Activated T-helper 2 cell treated with anti-CD3 and anti-CD28 coated beads, Interferon-gamma antibody, Interleukin-2, Interleukin-4, amounts not matched to agents 10 μg/mL and 5 μg/mL and 100 μg/mL, durations not matched to agents 14 hours and 24 hours and 36 hours (primary cell): ENCODE results near the gene ZNF37A. TPM values are rescaled to one million over a fixed set of nuclear protein-coding genes. Genes with fewer than 3 reads are reported as not detected.
"Not testable (repeated sequence)": the region's sequence is repeated elsewhere in the genome, so short reads cannot be mapped to it uniquely, and the experiment has no call there.

Source experiments
- DNase-seq: peaks from one replicate; pipeline ENCODE4 v3.0.0; 2021; ENCODE audit warnings: low spot score
- H3K27ac Mint-ChIP-seq: one replicate; pipeline ENCODE4 v1.8.0; 2021; ENCODE audit warnings: mixed read lengths
- H3K27me3 Mint-ChIP-seq: one replicate; pipeline ENCODE4 v1.8.0; 2021; ENCODE audit warnings: low read depth, mixed read lengths
- H3K36me3 Mint-ChIP-seq: one replicate; pipeline ENCODE4 v1.8.0; 2021; ENCODE audit warnings: low read depth, mixed read lengths
- H3K4me1 Mint-ChIP-seq: one replicate; pipeline ENCODE4 v1.8.0; 2021; ENCODE audit warnings: low read depth, mixed read lengths
- H3K4me3 Mint-ChIP-seq: one replicate; pipeline ENCODE4 v1.8.0; 2021; ENCODE audit warnings: low read depth, mild to moderate bottlenecking, moderate library complexity, mixed read lengths
- H3K9me3 Mint-ChIP-seq: one replicate; pipeline ENCODE4 v1.8.0; 2021; ENCODE audit warnings: mixed read lengths
- intact Hi-C: fragments of 100-400 bp; cut with micrococcal nuclease; formaldehyde crosslinking; loops from one replicate; pipeline ENCODE4 v1.15.1; 2023
- total RNA-seq: library from RNA; stranded (reverse); gene quantifications from 2 replicates; pipeline ENCODE4 v1.2.3, GENCODE V29; 2022

ZNF37A gene
- total RNA-seq, 1 donor from 2014 or later: 31.9 TPM

DNA sequence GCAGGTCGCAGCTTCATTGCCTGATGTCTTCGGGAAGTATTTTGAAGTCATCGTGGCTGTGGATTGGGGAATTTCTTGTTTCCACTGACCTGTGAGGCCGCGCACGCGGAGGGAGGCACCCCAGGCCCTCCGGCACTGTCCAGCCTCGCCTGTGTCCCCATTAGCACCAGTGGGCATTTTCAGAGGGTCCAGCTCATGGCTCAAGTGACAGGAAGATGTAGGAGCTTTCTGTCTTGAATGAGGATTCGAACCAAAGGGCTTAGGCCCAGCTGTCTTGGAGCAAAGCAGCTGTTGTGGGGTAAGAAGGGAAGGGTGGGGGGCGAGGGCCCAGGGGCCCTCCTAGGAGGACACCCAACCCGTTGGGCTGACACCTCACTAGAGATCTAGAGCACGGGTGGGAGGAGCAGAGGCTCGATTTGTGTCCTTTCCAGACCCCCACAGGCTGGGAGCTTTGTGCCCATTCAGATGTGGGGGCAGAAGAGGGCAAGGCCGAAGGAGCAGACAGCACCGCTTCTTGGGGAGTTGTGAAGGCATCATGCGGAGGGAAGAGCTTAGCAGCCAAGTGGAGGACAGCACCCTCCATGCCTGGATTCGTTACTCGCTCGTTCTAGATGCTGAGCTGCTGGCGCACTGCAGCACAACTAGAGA, 914 bp downstream of the ZNF37A start:
- H3K4me3 Mint-ChIP-seq: peak overlapping the region; percentile 91
- peaks cover 57% of the 10 kb centered on the region for H3K36me3 Mint-ChIP-seq
- no peak for DNase-seq
- no peaks in the 10 kb centered on the region for H3K27me3 Mint-ChIP-seq
- peaks cover 22% of the 10 kb centered on the region for H3K4me1 Mint-ChIP-seq
- intact Hi-C loops: loop anchor here (1.0 to 2.0 kb wide), 5 partner anchors 48 to 238 kb away; partner anchors contain the start of genes ZNF248, ZNF25 and ZNF33A
- H3K9me3 Mint-ChIP-seq: peaks cover 40% of the 10 kb centered on the region
- peak overlapping the region; percentile 93 for H3K27ac Mint-ChIP-seq

DNA sequence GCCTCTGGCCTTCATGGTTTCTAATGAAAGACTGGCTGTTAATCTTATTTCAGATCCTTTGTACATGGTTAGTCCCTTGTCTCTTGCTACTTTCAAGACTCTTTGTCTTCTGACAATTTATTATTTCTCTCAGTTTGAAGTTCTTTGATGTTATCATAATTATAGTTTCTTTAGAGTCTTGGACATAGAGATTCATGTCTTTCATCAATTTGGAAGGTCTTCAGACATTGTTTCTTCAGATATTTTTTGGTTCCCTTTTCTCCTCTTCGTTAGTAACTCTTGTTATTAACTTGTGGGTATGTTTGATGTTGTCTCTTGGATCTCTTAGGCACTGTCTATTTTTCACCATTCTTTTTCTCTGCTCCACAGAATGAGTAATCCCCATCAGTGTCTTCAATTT, 8.7 kb downstream of the ZNF37A start:
- Mint-ChIP-seq H3K9me3 (peaks cover 96% of the 10 kb centered on the region), H3K27ac (no peak overlapping the region)
- intact Hi-C loops: no loop called here

DNA sequence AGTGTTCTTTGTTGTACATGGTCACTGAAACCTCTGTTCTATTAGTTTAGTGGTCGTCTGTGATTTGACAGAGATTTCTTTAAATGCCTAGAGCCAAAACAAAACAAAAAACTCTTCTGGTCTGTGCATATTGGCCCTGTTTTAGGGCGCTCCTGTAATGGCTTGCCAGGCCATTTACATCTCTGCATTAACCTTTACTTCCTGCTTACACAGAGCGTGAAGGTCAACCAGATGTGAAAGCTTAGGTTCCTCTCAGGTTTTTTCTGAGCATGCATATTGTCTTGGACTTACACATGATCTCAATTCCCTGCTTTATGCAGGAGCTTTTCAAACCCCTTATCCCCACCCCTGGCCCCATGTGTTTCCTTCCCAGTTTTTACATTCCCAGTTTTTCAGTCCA, 9.6 kb downstream of the ZNF37A start:
- H3K9me3 Mint-ChIP-seq: peaks cover 96% of the 10 kb centered on the region

More for the DNA sequence above, 8.7 kb downstream of the ZNF37A start:
- H3K36me3 Mint-ChIP-seq: peaks cover 100% of the 10 kb centered on the region
- no peak for DNase-seq
- no peak overlapping the region for H3K4me3 Mint-ChIP-seq
- H3K27me3 Mint-ChIP-seq: no peaks in the 10 kb centered on the region
- peaks cover 3% of the 10 kb centered on the region for H3K4me1 Mint-ChIP-seq

DNA sequence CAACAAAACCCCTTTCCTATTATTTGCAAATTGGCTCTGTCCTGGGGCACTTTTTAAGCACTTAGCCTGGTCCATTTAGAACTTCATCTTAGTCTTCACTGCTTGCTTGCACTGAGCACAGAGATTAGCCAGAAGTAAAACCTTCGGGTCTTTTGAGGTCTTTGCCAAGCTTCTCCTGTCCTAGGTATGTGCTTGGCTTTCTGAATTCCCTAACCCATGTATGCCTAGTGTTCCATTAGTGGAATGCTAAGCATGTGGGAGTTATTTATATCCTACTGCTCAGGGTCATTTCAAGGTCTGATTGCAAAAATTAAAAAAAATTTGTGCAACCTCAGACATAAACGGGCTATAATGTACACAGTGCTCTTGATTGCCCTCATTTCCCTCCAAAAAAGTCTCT, 18.0 kb downstream of the ZNF37A start:
- Mint-ChIP-seq H3K36me3 (peaks cover 70% of the 10 kb centered on the region), H3K4me1 (no peaks in the 10 kb centered on the region), H3K27ac (no peak overlapping the region), H3K4me3 (no peak overlapping the region), H3K9me3 (peaks cover 85% of the 10 kb centered on the region), H3K27me3 (no peaks in the 10 kb centered on the region)
- intact Hi-C loops: no loop called here
- DNase-seq: no peak

More for the DNA sequence above, 9.6 kb downstream of the ZNF37A start:
- Mint-ChIP-seq H3K4me1 (peaks cover 3% of the 10 kb centered on the region), H3K4me3 (no peak overlapping the region), H3K27me3 (no peaks in the 10 kb centered on the region), H3K36me3 (peaks cover 96% of the 10 kb centered on the region), H3K27ac (no peak overlapping the region)
- no peak for DNase-seq
- intact Hi-C loops: no loop called here

DNA sequence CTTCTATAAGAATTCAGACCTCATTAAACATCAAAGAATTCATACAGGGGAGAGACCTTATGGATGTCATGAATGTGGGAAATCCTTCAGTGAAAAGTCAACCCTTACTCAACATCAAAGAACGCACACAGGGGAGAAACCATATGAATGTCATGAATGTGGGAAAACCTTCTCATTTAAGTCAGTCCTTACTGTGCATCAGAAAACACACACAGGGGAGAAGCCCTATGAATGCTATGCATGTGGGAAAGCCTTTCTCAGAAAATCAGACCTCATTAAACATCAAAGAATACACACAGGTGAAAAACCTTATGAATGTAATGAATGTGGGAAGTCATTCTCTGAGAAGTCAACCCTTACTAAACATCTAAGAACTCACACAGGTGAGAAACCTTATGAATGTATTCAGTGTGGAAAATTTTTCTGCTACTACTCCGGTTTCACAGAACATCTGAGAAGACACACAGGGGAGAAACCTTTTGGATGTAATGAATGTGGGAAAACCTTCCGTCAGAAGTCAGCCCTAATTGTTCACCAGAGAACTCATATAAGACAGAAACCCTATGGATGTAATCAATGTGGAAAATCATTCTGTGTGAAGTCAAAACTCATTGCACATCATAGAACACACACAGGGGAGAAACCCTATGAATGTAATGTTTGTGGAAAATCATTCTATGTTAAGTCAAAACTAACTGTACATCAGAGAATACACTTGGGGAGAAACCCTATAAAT, 24.1 kb downstream of the ZNF37A start:
- H3K4me1 Mint-ChIP-seq: no peaks in the 10 kb centered on the region
- DNase-seq: no peak
- no peaks in the 10 kb centered on the region for H3K27me3 Mint-ChIP-seq
- no peak overlapping the region for H3K27ac Mint-ChIP-seq
- H3K9me3 Mint-ChIP-seq: peaks cover 86% of the 10 kb centered on the region
- H3K36me3 Mint-ChIP-seq: peaks cover 76% of the 10 kb centered on the region
- intact Hi-C loops: no loop called here
- H3K4me3 Mint-ChIP-seq: no peak overlapping the region

DNA sequence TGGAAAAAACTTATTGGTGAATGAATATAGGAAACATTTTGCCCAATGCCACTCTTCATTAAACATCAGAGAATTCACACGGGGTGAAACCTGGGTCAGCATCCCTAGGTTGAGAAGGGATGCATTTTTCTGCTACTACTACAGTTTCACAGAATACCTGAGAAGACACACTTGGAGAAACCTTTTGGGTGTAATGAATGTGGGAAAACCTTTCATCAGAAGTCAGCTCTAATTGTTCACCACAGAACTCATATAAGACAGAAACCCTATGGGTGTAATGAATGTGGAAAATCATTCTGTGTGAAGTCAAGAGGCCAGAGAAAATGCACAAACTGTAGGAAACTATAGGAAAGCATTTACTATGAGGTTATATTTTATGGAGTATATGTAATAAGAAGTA, 24.9 kb downstream of the ZNF37A start:
- intact Hi-C loops: no loop called here
- no peaks in the 10 kb centered on the region for H3K27me3 Mint-ChIP-seq
- H3K36me3 Mint-ChIP-seq: peaks cover 76% of the 10 kb centered on the region
- H3K4me3 Mint-ChIP-seq: no peak overlapping the region
- peaks cover 88% of the 10 kb centered on the region for H3K9me3 Mint-ChIP-seq
- H3K27ac Mint-ChIP-seq: no peak overlapping the region
- H3K4me1 Mint-ChIP-seq: no peaks in the 10 kb centered on the region
- DNase-seq: no peak

DNA sequence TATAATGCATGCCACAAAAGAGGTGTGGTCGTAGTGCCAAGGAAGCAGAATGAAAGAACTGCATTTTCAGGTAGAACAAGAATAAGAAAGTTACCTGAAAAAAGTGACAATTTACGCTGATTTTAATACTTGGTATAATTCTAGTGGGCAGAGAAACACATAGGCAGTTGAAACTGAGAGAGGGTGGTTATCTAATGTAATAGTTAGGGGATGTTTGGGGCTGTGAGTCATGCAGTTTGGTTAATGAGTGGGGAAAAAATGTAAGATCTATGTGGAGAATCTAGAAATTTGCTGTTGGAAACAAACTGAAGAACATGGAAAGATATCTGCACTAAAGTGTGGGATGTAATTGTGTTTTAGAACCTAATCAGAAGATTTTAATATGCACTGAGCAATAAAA, 33.7 kb downstream of the ZNF37A start:
- Mint-ChIP-seq H3K27me3 (no peaks in the 10 kb centered on the region), H3K9me3 (peaks cover 92% of the 10 kb centered on the region), H3K36me3 (peaks cover 10% of the 10 kb centered on the region), H3K4me1 (no peaks in the 10 kb centered on the region), H3K27ac (no peak overlapping the region), H3K4me3 (no peak overlapping the region)
- intact Hi-C loops: no loop called here
- no peak for DNase-seq

DNA sequence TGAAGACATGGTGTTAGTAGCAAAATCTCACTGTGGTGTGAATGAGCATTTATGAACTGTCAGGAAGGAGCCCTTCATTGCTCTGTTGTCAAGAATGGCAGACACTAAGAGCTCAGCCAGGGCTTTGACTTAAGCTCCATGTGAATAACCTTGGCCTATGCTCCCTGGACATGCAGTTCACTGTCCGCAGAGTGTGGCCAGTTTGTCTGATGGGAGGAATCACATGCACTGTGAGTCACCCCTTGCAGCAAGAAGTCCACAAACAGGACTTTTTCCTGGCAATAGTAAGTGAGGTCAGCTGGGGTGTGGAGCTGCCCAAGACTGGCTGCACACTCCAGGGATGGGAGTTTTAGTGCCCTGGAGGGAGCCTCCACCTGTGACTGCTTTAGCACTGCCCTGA, 49.5 kb downstream of the ZNF37A start:
- intact Hi-C loops: no loop called here
- H3K4me1 Mint-ChIP-seq: no peaks in the 10 kb centered on the region
- no peak overlapping the region for H3K27ac Mint-ChIP-seq
- peaks cover 43% of the 10 kb centered on the region for H3K9me3 Mint-ChIP-seq
- H3K4me3 Mint-ChIP-seq: no peak overlapping the region
- H3K27me3 Mint-ChIP-seq: no peaks in the 10 kb centered on the region
- no peaks in the 10 kb centered on the region for H3K36me3 Mint-ChIP-seq
- no peak for DNase-seq

DNA sequence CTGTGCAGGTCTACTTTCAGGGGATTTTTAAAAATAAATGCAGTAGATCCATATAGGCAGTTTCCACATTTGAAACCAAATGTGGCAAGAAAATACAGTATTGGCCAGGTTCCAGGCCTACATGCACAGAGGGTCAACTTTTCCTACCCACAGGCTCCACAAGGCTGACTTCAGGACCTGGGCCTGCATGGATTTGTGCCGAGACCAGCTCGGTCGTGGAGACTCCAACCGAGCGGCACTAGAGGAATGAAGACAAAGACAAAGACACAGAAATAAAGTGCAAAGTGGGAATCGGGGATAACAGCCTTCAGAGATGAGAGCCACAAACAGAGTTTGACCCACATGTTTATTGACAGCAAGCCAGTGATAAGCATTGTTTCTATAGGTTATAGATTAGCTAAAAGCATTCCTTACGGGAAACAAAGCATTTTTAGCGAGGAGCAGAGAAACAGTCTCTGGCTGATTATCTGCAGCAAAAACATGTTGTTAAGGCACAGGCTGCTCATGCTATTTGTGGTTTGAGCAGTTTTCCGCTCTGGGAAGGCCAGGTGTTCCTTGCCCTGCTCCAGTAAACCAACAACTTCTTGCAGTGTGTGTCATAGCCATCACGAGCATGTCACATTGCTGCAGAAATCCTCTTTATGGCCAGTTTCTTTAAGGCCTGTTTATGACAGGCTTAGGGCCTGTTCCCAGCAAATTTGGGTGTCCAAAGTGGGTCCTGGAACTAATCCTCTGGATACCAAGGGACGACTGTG, 52.6 kb downstream of the ZNF37A start:
- no peak for DNase-seq
- Mint-ChIP-seq H3K36me3 (no peaks in the 10 kb centered on the region), H3K27me3 (no peaks in the 10 kb centered on the region), H3K9me3 (peaks cover 35% of the 10 kb centered on the region), H3K4me3 (no peak overlapping the region), H3K27ac (no peak overlapping the region), H3K4me1 (no peaks in the 10 kb centered on the region)
- intact Hi-C loops: no loop called here

DNA sequence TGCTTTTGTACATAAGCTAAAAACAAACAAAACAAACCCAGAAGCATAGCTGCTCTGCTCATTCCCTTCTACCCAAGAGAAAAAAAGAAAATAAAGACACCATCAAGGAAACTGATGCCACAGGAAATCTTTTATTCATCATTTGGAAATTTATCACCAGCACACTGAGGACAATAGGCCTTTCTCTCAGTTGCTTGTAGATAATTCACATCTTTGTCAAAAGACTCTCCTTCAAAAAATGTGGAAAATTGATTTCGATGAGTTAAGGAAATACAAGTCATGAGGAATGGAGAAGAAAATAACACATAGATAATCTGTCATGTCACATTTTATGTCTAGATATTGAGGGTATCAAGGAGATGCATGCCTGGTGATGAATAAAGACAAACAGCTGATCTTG, 53.5 kb downstream of the ZNF37A start:
- H3K4me1 Mint-ChIP-seq: no peaks in the 10 kb centered on the region
- DNase-seq: no peak
- H3K27ac Mint-ChIP-seq: no peak overlapping the region
- H3K27me3 Mint-ChIP-seq: no peaks in the 10 kb centered on the region
- H3K9me3 Mint-ChIP-seq: peaks cover 35% of the 10 kb centered on the region
- intact Hi-C loops: no loop called here
- H3K36me3 Mint-ChIP-seq: no peaks in the 10 kb centered on the region
- H3K4me3 Mint-ChIP-seq: no peak overlapping the region

DNA sequence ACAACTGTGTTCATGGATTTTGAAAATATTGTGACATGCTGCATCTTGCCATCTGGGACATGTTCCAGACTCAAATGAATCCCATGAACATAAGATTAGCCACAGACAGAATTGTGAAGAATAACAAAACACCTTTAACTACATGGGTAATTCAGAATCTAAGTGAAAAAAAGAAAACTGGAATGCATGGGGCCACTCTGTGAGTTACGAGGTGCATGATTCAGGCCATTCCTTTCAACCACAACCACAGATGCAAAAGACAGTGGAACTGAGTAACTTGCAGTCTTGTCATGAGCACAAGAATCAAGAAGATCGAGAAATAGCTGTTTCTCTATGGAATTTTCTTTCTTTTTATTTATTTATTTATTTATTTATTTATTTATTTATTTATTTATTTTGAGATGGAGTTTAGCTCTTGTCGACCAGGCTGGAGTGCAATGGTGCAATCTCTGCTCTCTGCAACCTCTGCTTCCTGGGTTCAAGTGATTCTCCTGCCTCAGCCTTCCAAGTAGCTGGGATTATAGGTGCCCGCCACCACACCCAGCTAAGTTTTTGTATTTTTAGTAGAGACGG, 56.8 kb downstream of the ZNF37A start:
- H3K4me1 Mint-ChIP-seq, DNase-seq, H3K36me3 Mint-ChIP-seq, H3K27me3 Mint-ChIP-seq, H3K27ac Mint-ChIP-seq, H3K4me3 Mint-ChIP-seq, intact Hi-C loops: not testable (repeated sequence)
- peaks cover 38% of the 10 kb centered on the region for H3K9me3 Mint-ChIP-seq

DNA sequence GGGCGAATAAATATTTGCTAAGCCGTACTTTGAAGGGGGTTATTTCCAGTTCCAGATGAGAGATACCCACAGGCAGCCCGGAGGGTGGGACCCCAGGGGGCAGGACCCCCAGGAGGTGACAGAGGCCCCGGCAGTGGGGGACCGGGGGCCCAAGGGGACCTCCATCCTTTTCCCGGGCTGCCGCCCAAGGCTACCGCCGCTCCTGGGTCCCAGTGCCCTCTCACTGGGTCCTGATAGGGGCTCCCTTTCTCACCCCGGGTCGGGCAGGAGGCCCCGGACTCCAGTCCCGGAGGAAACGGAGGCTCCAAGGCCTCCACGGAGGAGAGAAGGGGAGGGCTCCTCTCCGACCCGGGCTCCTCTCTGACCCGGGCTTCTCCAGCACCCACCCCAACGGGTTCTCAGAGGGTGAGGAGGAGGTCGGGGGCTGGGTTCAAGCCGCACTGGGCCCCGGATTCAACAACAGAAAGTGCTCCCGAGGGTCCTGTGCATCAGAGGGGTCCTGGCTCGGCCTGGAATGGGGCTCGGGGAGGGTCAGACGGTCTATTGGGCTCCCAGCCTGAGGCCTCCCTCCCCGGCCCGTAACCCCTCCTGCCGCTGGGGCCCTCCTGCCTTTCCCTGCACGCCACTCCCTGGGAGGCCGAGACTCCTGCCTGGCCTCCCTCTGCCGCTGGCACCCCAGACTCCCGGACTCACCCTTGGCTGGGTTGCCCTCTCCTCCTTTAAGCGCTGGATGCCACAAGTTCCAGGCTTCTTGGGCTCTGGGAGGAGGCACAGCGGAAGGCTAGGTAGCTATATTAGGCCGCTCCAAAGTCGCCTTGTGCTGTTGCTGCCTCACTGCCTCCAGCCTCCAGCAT, 62.5 kb downstream of the ZNF37A start:
- intact Hi-C loops: no loop called here
- no peak for DNase-seq
- H3K27ac Mint-ChIP-seq: no peak overlapping the region
- no peaks in the 10 kb centered on the region for H3K36me3 Mint-ChIP-seq
- peaks cover 35% of the 10 kb centered on the region for H3K9me3 Mint-ChIP-seq
- H3K4me3 Mint-ChIP-seq: no peak overlapping the region
- H3K4me1 Mint-ChIP-seq: no peaks in the 10 kb centered on the region
- no peaks in the 10 kb centered on the region for H3K27me3 Mint-ChIP-seq
